WTC11 (cell line): ENCODE data around the gene GRIA2. TPM values are rescaled to one million over a fixed set of nuclear protein-coding genes. Genes with fewer than 3 reads are reported as not detected.

ENCODE experiments used
- ATAC-seq: fragments of 200-7000 bp; cut with Tn5 transposase; 2 replicates; pipeline ENCODE4 v1.10.0; 2021; ENCODE audit warnings: mild to moderate bottlenecking, moderate library complexity
- CTCF ChIA-PET: fragments of 300-600 bp; sonication (Branson Sonifier 250); formaldehyde crosslinking; loops from one replicate; lab custom pipeline; 2021; ENCODE audit warnings: antibody characterized with exemption; lab: Charles Lee
- POLR2A ChIA-PET: fragments of 350-600 bp; sonication (Branson Sonifier 250); formaldehyde crosslinking; loops from one replicate; lab custom pipeline; 2021; ENCODE audit warnings: antibody characterized with exemption; lab: Charles Lee
- DNase-seq: peaks from one replicate; pipeline ENCODE4 v3.0.0; 2021; ENCODE audit warnings: low spot score
- H3K27ac Mint-ChIP-seq: 2 replicates; pipeline ENCODE4 v1.8.0; 2021; ENCODE audit warnings: mixed read lengths
- H3K27me3 Mint-ChIP-seq: 2 replicates; pipeline ENCODE4 v1.8.0; 2021; ENCODE audit warnings: low read depth, mild to moderate bottlenecking, moderate library complexity, mixed read lengths
- H3K36me3 Mint-ChIP-seq: 2 replicates; pipeline ENCODE4 v1.8.0; 2021; ENCODE audit warnings: mixed read lengths
- H3K4me1 Mint-ChIP-seq: 2 replicates; pipeline ENCODE4 v1.8.0; 2022; ENCODE audit warnings: mixed read lengths
- H3K4me3 Mint-ChIP-seq: 2 replicates; pipeline ENCODE4 v1.8.0; 2021; ENCODE audit warnings: mild to moderate bottlenecking, moderate library complexity, mixed read lengths
- H3K9me3 Mint-ChIP-seq: 2 replicates; pipeline ENCODE4 v1.8.0; 2021; ENCODE audit warnings: mixed read lengths
- CREB1 ChIP-seq: sonication (generic); formaldehyde crosslinking; IDR thresholded peaks from 2 replicates; pipeline ENCODE4 v1.8.0; 2023; ENCODE audit warnings: mild to moderate bottlenecking, missing genetic modification reagents
- CREM ChIP-seq: sonication (generic); formaldehyde crosslinking; IDR thresholded peaks from 2 replicates; pipeline ENCODE4 v1.8.1; 2022; ENCODE audit warnings: mild to moderate bottlenecking, missing genetic modification reagents, moderate library complexity
- ELF4 ChIP-seq: sonication (generic); formaldehyde crosslinking; IDR thresholded peaks from 2 replicates; pipeline ENCODE4 v1.8.1; 2022; ENCODE audit warnings: low read depth, mild to moderate bottlenecking, moderate library complexity, missing genetic modification reagents
- ETV6 ChIP-seq: sonication (generic); formaldehyde crosslinking; IDR thresholded peaks from 2 replicates; pipeline ENCODE4 v1.8.1; 2022; ENCODE audit warnings: mild to moderate bottlenecking, missing genetic modification reagents
- IRF2 ChIP-seq: sonication (generic); formaldehyde crosslinking; IDR thresholded peaks from 2 replicates; pipeline ENCODE4 v1.8.0; 2022; ENCODE audit warnings: low read depth, missing genetic modification reagents, borderline replicate concordance
- JAZF1 ChIP-seq: fragments of 250-450 bp; sonication (Bioruptor Pico); IDR thresholded peaks from 2 replicates; pipeline ENCODE4 v1.9.0; 2021; ENCODE audit warnings: moderate library complexity, mild to moderate bottlenecking, inconsistent platforms
- KAT7 ChIP-seq: sonication (generic); formaldehyde crosslinking; IDR thresholded peaks from 2 replicates; pipeline ENCODE4 v1.8.1; 2023; ENCODE audit warnings: missing genetic modification reagents, mild to moderate bottlenecking, borderline replicate concordance
- MXD4 ChIP-seq: fragments of 250-450 bp; sonication (Bioruptor Pico); IDR thresholded peaks from 2 replicates; pipeline ENCODE4 v1.8.0; 2021; ENCODE audit warnings: mild to moderate bottlenecking, moderate library complexity, borderline replicate concordance
- NFYB ChIP-seq: sonication (generic); formaldehyde crosslinking; conservative IDR thresholded peaks from 2 replicates; pipeline ENCODE4 v1.8.0; 2022; ENCODE audit warnings: low read depth, missing genetic modification reagents
- OVOL2 ChIP-seq: fragments of 250-450 bp; sonication (Bioruptor Pico); IDR thresholded peaks from 2 replicates; pipeline ENCODE4 v1.9.0; 2021; ENCODE audit warnings: mild to moderate bottlenecking, borderline replicate concordance
- SOX15 ChIP-seq: fragments of 250-450 bp; sonication (Bioruptor Pico); IDR thresholded peaks from 2 replicates; pipeline ENCODE4 v1.9.0; 2021; ENCODE audit warnings: mild to moderate bottlenecking
- TCF7 ChIP-seq: sonication (generic); formaldehyde crosslinking; IDR thresholded peaks from 2 replicates; pipeline ENCODE4 v1.8.0; 2022; ENCODE audit warnings: mild to moderate bottlenecking, low read depth, missing genetic modification reagents, moderate library complexity
- TEAD1 ChIP-seq: sonication (generic); formaldehyde crosslinking; IDR thresholded peaks from 2 replicates; pipeline ENCODE4 v1.8.0; 2022; ENCODE audit warnings: mild to moderate bottlenecking, missing genetic modification reagents
- ZBTB21 ChIP-seq: sonication (generic); formaldehyde crosslinking; IDR thresholded peaks from 2 replicates; pipeline ENCODE4 v1.8.1; 2023; ENCODE audit warnings: mild to moderate bottlenecking, missing genetic modification reagents, borderline replicate concordance
- ZNF121 ChIP-seq: sonication (generic); formaldehyde crosslinking; IDR thresholded peaks from 2 replicates; pipeline ENCODE4 v1.8.0; 2023; ENCODE audit warnings: missing genetic modification reagents
- ZNF138 ChIP-seq: sonication (generic); formaldehyde crosslinking; conservative IDR thresholded peaks from 2 replicates; pipeline ENCODE4 v1.8.1; 2022; ENCODE audit warnings: mild to moderate bottlenecking, moderate library complexity, missing genetic modification reagents
- ZNF232 ChIP-seq: sonication (generic); formaldehyde crosslinking; IDR thresholded peaks from 2 replicates; pipeline ENCODE4 v1.8.0; 2022; ENCODE audit warnings: mild to moderate bottlenecking, missing genetic modification reagents
- ZNF317 ChIP-seq: sonication (generic); formaldehyde crosslinking; IDR thresholded peaks from 2 replicates; pipeline ENCODE4 v1.8.1; 2023; ENCODE audit warnings: low read depth, mild to moderate bottlenecking, moderate library complexity, missing genetic modification reagents, borderline replicate concordance
- total RNA-seq: library from RNA; stranded (reverse); gene quantifications from 3 replicates; pipeline ENCODE4 v1.2.3, GENCODE V29; 2021
- TF ChIP-seq, protein P1 (sequence below): sonication (generic); formaldehyde crosslinking; IDR thresholded peaks from 2 replicates; pipeline ENCODE4 v1.8.1; 2022; ENCODE audit warnings: low read depth, mild to moderate bottlenecking, moderate library complexity, missing genetic modification reagents, borderline replicate concordance
- TF ChIP-seq, protein P2 (sequence below): fragments of 250-450 bp; sonication (Bioruptor Pico); IDR thresholded peaks from 2 replicates; pipeline ENCODE4 v2.1.2; 2022; ENCODE audit warnings: mild to moderate bottlenecking, moderate library complexity
- TF ChIP-seq, protein P3 (sequence below): fragments of 200-600 bp; IDR thresholded peaks from 2 replicates; pipeline ENCODE4 v1.8.0; 2022; ENCODE audit warnings: antibody characterized with exemption
- TF ChIP-seq, protein P4 (sequence below): fragments of 250-450 bp; sonication (Bioruptor Pico); IDR thresholded peaks from 2 replicates; pipeline ENCODE4 v1.8.0; 2021; ENCODE audit warnings: mild to moderate bottlenecking
- TF ChIP-seq, protein P5 (sequence below): sonication (generic); formaldehyde crosslinking; IDR thresholded peaks from 2 replicates; pipeline ENCODE4 v1.8.0; 2022; ENCODE audit warnings: mild to moderate bottlenecking, missing genetic modification reagents
- TF ChIP-seq, protein P6 (sequence below): fragments of 250-450 bp; sonication (Bioruptor Pico); IDR thresholded peaks from 2 replicates; pipeline ENCODE4 v1.9.0; 2021; ENCODE audit warnings: mild to moderate bottlenecking, borderline replicate concordance

GRIA2 gene
- total RNA-seq, 1 experiment from 2014 or later, result not detected

DNA sequence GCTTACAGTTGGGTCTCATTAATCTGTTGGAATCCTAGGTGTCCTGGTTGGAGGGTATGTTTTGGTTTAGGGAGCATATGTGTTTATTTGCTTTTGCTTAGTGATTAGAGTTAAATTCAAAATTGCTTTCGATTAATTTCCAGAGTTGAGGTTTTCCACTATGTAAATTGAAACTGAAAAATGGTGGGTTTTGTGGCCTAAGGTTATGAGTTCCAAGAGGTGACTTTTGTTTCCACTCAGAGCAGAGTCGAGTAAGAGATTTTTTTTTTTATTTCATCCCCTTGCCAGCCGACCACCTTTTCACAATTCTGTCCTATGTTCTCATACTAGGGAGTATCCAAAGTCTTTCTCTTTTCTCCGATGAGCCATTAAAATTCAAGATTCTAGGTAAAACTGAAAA is 66.9 kb downstream of the GRIA2 start:
- ATAC-seq (no peak), DNase-seq (no peak)
- Mint-ChIP-seq H3K27ac (peak overlapping the region; percentile 68; the same call in 1 of the 2 replicates), H3K27me3 (no peaks in the 10 kb centered on the region), H3K4me3 (no peak overlapping the region), H3K36me3 (no peaks in the 10 kb centered on the region), H3K4me1 (peaks cover 11% of the 10 kb centered on the region), H3K9me3 (no peaks in the 10 kb centered on the region)
- TF ChIP-seq, protein P1, sequence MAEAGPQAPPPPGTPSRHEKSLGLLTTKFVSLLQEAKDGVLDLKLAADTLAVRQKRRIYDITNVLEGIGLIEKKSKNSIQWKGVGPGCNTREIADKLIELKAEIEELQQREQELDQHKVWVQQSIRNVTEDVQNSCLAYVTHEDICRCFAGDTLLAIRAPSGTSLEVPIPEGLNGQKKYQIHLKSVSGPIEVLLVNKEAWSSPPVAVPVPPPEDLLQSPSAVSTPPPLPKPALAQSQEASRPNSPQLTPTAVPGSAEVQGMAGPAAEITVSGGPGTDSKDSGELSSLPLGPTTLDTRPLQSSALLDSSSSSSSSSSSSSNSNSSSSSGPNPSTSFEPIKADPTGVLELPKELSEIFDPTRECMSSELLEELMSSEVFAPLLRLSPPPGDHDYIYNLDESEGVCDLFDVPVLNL, result no peak
- TF ChIP-seq KAT7 (CRISPR knock-in tag) (no peak), ZNF232 (CRISPR knock-in tag) (no peak), JAZF1 (no peak), ZNF317 (CRISPR knock-in tag) (no peak), ELF4 (CRISPR knock-in tag) (no peak), CREB1 (CRISPR knock-in tag) (no peak), IRF2 (CRISPR knock-in tag) (no peak), ZBTB21 (no peak), ETV6 (no peak), TEAD1 (CRISPR knock-in tag) (no peak)
- TF ChIP-seq, protein P2, sequence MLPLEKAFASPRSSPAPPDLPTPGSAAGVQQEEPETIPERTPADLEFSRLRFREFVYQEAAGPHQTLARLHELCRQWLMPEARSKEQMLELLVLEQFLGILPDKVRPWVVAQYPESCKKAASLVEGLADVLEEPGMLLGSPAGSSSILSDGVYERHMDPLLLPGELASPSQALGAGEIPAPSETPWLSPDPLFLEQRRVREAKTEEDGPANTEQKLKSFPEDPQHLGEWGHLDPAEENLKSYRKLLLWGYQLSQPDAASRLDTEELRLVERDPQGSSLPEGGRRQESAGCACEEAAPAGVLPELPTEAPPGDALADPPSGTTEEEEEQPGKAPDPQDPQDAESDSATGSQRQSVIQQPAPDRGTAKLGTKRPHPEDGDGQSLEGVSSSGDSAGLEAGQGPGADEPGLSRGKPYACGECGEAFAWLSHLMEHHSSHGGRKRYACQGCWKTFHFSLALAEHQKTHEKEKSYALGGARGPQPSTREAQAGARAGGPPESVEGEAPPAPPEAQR (CRISPR knock-in tag), result no peak
- TF ChIP-seq, protein P3, sequence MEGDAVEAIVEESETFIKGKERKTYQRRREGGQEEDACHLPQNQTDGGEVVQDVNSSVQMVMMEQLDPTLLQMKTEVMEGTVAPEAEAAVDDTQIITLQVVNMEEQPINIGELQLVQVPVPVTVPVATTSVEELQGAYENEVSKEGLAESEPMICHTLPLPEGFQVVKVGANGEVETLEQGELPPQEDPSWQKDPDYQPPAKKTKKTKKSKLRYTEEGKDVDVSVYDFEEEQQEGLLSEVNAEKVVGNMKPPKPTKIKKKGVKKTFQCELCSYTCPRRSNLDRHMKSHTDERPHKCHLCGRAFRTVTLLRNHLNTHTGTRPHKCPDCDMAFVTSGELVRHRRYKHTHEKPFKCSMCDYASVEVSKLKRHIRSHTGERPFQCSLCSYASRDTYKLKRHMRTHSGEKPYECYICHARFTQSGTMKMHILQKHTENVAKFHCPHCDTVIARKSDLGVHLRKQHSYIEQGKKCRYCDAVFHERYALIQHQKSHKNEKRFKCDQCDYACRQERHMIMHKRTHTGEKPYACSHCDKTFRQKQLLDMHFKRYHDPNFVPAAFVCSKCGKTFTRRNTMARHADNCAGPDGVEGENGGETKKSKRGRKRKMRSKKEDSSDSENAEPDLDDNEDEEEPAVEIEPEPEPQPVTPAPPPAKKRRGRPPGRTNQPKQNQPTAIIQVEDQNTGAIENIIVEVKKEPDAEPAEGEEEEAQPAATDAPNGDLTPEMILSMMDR, result no peak
- TF ChIP-seq, protein P4, sequence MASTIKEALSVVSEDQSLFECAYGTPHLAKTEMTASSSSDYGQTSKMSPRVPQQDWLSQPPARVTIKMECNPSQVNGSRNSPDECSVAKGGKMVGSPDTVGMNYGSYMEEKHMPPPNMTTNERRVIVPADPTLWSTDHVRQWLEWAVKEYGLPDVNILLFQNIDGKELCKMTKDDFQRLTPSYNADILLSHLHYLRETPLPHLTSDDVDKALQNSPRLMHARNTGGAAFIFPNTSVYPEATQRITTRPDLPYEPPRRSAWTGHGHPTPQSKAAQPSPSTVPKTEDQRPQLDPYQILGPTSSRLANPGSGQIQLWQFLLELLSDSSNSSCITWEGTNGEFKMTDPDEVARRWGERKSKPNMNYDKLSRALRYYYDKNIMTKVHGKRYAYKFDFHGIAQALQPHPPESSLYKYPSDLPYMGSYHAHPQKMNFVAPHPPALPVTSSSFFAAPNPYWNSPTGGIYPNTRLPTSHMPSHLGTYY (CRISPR knock-in tag), result no peak
- POLR2A ChIA-PET, result no interaction called here
- CTCF ChIA-PET, result interaction anchor here (1.1 kb wide), 1 partner anchor 812 kb away, joined by 3 read pairs; no protein-coding TSS in a partner anchor

DNA sequence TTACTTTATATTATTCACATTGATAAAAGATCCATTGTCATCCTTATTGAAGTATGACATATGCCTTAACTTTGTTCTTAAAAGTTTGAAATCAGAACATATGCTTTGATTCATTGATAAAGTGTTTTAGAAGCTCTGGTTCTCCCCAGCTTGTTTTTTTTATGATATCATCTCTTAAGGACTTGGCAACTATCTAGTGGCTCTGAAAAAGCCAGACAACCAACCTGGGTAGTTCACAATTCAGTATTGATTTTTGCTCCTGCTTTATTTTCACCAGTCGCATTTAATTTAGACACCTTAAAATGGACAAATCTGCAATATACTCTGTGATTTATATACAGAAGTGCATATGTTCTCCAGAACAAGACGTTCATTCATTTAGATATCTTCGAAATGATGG is 70.1 kb downstream of the GRIA2 start:
- no peaks in the 10 kb centered on the region for H3K36me3 Mint-ChIP-seq
- no peaks in the 10 kb centered on the region for H3K9me3 Mint-ChIP-seq
- no peak overlapping the region for H3K27ac Mint-ChIP-seq
- no peaks in the 10 kb centered on the region for H3K27me3 Mint-ChIP-seq
- DNase-seq (no peak), ATAC-seq (no peak)
- H3K4me1 Mint-ChIP-seq, result peaks cover 11% of the 10 kb centered on the region
- no peak for TF ChIP-seq ELF4 (CRISPR knock-in tag)
- no peak for TF ChIP-seq ZNF121 (CRISPR knock-in tag)
- no peak for TF ChIP-seq SOX15 (CRISPR knock-in tag)
- no peak for TF ChIP-seq MXD4 (CRISPR knock-in tag)
- no peak for TF ChIP-seq CREM
- no peak for TF ChIP-seq NFYB (CRISPR knock-in tag)
- no peak for TF ChIP-seq OVOL2 (CRISPR knock-in tag)
- TF ChIP-seq, protein P5, sequence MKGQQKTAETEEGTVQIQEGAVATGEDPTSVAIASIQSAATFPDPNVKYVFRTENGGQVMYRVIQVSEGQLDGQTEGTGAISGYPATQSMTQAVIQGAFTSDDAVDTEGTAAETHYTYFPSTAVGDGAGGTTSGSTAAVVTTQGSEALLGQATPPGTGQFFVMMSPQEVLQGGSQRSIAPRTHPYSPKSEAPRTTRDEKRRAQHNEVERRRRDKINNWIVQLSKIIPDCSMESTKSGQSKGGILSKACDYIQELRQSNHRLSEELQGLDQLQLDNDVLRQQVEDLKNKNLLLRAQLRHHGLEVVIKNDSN (CRISPR knock-in tag), result no peak
- TF ChIP-seq, protein P6, sequence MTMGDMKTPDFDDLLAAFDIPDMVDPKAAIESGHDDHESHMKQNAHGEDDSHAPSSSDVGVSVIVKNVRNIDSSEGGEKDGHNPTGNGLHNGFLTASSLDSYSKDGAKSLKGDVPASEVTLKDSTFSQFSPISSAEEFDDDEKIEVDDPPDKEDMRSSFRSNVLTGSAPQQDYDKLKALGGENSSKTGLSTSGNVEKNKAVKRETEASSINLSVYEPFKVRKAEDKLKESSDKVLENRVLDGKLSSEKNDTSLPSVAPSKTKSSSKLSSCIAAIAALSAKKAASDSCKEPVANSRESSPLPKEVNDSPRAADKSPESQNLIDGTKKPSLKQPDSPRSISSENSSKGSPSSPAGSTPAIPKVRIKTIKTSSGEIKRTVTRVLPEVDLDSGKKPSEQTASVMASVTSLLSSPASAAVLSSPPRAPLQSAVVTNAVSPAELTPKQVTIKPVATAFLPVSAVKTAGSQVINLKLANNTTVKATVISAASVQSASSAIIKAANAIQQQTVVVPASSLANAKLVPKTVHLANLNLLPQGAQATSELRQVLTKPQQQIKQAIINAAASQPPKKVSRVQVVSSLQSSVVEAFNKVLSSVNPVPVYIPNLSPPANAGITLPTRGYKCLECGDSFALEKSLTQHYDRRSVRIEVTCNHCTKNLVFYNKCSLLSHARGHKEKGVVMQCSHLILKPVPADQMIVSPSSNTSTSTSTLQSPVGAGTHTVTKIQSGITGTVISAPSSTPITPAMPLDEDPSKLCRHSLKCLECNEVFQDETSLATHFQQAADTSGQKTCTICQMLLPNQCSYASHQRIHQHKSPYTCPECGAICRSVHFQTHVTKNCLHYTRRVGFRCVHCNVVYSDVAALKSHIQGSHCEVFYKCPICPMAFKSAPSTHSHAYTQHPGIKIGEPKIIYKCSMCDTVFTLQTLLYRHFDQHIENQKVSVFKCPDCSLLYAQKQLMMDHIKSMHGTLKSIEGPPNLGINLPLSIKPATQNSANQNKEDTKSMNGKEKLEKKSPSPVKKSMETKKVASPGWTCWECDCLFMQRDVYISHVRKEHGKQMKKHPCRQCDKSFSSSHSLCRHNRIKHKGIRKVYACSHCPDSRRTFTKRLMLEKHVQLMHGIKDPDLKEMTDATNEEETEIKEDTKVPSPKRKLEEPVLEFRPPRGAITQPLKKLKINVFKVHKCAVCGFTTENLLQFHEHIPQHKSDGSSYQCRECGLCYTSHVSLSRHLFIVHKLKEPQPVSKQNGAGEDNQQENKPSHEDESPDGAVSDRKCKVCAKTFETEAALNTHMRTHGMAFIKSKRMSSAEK (CRISPR knock-in tag), result no peak
- TF ChIP-seq ZNF232 (CRISPR knock-in tag), result no peak
- no peak for TF ChIP-seq ZNF138
- TF ChIP-seq ZBTB21, result no peak
- no peak for TF ChIP-seq TCF7 (CRISPR knock-in tag)
- ChIA-PET POLR2A (no interaction called here), CTCF (interaction anchor here (0.7 to 1.7 kb wide), 6 partner anchors 10 to 108 kb away, joined by 3 to 10 read pairs (median 3); partner anchors contain the start of gene GRIA2)
- no peak overlapping the region for H3K4me3 Mint-ChIP-seq
